Gastrocnemius medialis (tissue), 4 donors: Measurements from ENCODE around the gene PPIE.

Experiments used
- CTCF ChIP-seq, 5 experiments: fragments of 450-650 bp in 3 of 5; fragments of 200-600 bp in 2 of 5; sonication (generic) in 2 of 5; IDR thresholded peaks in 4 of 5; conservative IDR thresholded peaks in 1 of 5; 1 replicate in 4 of 5; 2 replicates in 1 of 5; pipeline ENCODE4 v1.5.1; 2016 to 2019; ENCODE audit warnings: antibody characterized with exemption in 5 of 5, mild to moderate bottlenecking in 3 of 5, moderate library complexity in 3 of 5
- POLR2A ChIP-seq, 2 donors: fragments of 450-650 bp; IDR thresholded peaks; one replicate each; pipeline ENCODE4 v1.6.1; 2017; ENCODE audit warnings: antibody characterized with exemption in 2 of 2, mild to moderate bottlenecking in 2 of 2, moderate library complexity in 2 of 2

- TF ChIP-seq CTCF (IDR thresholded peaks at IDR 0.05 in 4 of 5, conservative IDR thresholded peaks at IDR 0.05 in 1 of 5) = no peak
- TF ChIP-seq POLR2A (IDR thresholded peaks at IDR 0.05) = no peak
These were observed 42.6 kb downstream of the PPIE start for GRCh38 chr1:39781349-39781715.
